Amygdala (tissue), 56 donors: ENCODE measurements around the gene ARMS2.
A peak's percentile ranks its signal among the peaks of the same experiment; 100 is the strongest.

Source experiments
- DNase-seq, 56 donors: peaks; one replicate each; lab custom pipeline; 2025; lab: John Stamatoyannopoulos, UW

ARMS2 gene, protein sequence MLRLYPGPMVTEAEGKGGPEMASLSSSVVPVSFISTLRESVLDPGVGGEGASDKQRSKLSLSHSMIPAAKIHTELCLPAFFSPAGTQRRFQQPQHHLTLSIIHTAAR

DNA sequence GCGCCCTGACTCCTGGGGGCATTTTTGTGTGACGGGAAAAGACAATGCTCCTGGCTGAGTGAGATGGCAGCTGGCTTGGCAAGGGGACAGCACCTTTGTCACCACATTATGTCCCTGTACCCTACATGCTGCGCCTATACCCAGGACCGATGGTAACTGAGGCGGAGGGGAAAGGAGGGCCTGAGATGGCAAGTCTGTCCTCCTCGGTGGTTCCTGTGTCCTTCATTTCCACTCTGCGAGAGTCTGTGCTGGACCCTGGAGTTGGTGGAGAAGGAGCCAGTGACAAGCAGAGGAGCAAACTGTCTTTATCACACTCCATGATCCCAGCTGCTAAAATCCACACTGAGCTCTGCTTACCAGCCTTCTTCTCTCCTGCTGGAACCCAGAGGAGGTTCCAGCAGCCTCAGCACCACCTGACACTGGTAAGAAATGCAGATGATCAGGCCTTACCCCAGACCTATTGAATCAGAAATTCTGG lies at the start of gene ARMS2:
TSS of gene ARMS2 (plus strand) at position 51 of the 478 bp plus-strand sequence. CDS start at position 126, 75 bp downstream.
- no peak for DNase-seq

GRCh38 chr10:122407375-122408125 lies 46.9 kb upstream of the ARMS2 start:
- DNase-seq, result peak in 21 of 56 donors; percentile 4 to 65 (median 31)

DNA sequence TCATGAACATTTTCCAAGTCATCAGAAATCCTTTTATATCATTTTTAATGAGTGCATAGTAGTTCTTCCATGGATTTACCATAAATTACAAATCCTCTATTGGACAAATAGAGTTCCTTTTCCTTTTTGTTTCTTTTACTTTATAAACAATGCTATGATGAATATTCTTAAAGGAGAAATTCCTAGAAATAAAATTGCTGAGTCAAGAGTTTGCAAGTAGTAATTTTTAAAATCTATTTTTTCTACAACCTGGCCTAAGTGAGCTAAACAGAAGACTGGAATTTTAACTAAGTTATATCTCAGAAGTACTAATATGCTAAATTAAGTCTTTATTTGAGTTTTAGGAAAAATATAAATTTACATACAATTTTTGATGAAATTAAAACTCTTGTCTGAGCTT lies 41.1 kb upstream of the ARMS2 start:
- no peak for DNase-seq

DNA sequence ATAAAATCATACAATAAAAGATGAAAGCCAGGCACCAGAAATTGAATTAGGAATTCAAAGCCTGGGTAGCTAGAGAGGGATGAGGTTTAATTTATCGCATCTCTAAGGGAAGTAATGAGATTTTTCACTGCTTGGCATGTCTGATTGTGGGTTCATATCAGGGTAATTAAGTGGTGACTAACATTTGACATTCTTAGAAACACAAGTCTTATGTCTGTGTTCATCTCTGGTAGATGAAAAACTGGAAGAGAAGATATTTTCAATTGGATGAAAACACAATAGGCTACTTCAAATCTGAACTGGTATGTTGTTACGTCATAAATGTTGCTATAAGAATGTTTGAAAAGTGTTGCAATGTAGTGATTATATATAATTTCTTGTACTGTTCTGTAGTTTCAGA lies 36.8 kb upstream of the ARMS2 start:
- no peak for DNase-seq

- no peak for DNase-seq
These were observed 35.4 kb upstream of the ARMS2 start for GRCh38 chr10:122419016-122419415.

DNA sequence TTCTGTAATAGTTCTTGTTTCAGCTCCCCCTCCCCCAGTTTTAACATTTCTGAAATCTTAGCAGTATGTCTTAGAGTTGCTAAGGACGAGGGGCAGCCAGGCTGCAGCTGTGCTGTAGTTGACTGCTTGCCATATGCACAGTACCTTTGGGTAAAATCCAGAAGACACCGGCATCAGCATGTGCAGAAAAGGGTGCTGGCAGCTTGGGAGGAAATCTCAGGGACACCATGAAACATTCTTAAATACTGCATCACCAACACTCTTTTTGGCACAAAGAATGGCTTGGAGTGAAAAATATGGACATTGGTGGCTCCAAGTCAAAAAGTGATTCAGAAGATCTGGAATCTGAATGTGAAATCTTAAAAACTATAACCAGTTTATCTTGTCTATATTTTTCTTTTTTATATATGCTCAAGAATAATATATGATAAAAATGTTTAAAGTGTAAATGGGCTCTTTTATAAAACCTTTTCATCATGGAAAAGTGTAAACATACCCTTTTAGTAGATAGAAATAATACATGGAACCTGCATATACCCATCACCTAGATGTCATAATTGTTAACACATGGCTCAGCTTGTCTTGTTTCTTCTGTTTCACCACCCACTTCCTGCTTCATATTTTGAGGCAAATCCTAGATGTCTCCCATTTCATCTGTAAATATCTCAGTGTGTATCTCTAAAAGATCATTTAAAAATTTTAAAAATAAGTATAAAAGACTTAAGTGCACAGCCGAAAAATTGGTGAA lies 34.4 kb upstream of the ARMS2 start:
- no peak for DNase-seq

GRCh38 chr10:122420624-122421007 lies 33.8 kb upstream of the ARMS2 start:
- DNase-seq, result no peak

GRCh38 chr10:122421054-122421625 lies 33.3 kb upstream of the ARMS2 start:
- no peak for DNase-seq

DNA sequence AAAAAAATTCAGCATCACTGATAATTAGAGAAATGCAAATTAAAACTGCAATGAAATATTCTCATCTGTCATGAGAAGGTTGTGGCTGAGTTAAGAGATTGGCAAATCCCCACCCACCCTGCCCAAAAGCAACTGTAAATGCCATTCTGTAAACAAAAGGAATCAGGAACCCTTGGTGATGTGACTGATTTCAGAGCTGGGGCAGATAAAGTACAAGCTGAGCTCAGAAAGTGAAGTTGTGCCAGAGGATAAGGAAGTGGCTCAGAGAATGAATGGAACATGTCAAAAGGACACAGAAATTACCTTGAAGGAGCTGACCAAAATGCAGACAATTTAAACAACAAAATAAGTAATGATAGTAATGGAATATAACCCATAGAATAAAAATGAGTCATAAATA lies 32.7 kb upstream of the ARMS2 start:
- DNase-seq, result no peak

GRCh38 chr10:122422266-122422989 lies 32.0 kb upstream of the ARMS2 start:
- DNase-seq, result no peak

DNA sequence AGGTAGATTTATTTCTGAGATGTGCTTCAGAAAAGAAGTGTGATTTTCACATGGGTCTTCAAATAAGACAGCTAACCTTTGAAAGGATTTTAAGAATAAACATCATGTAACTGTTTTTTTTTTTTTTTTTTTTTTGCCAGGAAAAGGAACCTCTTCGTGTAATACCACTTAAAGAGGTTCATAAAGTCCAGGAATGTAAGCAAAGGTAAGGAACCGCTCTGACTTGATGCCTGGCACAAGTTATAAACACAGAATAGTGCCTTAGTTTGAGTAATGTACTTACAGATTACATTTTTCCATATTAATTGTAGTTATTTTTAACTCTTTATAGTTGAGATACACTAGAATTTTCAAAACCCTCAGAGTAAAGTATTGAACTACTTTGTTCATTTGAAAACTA lies 30.4 kb upstream of the ARMS2 start:
- DNase-seq, result no peak

DNA sequence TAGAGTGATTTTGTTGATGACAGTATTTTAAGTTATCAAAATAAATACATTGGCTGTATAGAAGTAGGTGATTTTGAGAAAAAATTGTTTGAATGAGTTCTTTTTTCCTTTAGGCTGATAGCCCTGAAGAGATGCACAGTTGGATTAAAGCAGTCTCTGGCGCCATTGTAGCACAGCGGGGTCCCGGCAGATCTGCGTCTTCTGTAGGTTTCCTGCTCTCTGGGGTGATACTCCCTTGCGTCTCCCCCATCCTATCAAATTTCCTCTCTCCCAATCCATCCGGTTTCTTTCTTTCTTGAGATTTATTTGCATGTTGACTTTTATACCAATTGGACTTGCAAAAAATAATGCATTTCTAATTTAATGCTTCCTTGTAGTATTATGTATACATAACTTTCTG lies 27.6 kb upstream of the ARMS2 start:
- DNase-seq, result no peak

GRCh38 chr10:122427280-122427679 lies 27.2 kb upstream of the ARMS2 start:
- no peak for DNase-seq

DNA sequence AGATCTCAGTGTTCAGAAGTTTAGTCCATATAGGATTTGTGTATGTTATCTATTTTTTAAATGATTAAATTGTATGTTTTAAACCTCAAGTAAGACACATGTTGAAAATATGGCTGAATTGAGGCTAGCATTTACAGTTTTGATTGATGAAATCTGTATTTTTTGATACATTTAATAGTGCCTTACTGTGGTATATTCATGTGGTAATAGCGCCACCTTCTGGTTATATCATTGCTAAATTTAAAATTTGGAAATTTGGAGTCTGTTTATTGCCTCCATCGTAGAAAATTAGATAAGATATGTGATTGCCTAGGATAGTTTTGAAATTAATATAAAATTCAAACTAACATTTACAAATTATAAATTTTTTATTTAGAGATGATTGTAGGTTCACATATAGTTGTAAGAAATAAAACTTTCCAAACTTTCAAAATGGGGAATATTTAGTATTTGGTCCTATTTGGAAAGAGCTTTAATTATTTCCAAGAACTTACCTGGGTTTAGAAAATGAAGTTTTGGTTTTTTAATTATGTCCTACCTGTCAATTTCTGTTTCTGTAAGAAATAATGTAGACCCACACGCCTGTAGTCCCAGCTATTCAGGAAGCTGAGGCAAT lies 19.1 kb upstream of the ARMS2 start:
- DNase-seq, result peak in 1 of 56 donors; percentile 41

- no peak for DNase-seq
These were observed 12.5 kb upstream of the ARMS2 start for GRCh38 chr10:122441961-122442360.

GRCh38 chr10:122445469-122445868 lies 9.0 kb upstream of the ARMS2 start:
- DNase-seq, result no peak

DNA sequence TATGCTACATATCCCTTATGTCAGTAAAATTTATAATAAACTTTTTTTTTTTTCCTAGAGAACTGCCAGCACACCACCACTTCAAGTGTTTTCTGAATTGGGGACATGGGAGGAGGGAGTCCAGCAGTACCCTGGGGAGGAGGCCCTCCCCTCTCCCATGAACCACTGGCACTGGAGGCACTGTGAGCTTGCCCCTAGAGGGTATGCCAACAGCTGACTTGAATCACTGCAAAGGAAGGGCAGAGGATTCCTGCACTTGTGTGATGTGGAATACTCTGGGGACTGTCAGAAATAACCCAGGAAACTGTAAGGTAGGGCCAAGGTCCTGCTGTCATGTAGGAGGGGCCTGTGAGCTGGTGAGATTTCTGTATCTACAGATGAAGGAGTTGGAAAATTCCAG lies 8.5 kb upstream of the ARMS2 start:
- no peak for DNase-seq

- DNase-seq, result no peak
These were observed 7.6 kb upstream of the ARMS2 start for GRCh38 chr10:122446668-122447423.

GRCh38 chr10:122448600-122448999 lies 5.9 kb upstream of the ARMS2 start:
- DNase-seq, result no peak
